K562 (cell line): ENCODE results near the gene KSR2. TPM values are rescaled to one million over a fixed set of nuclear protein-coding genes. Genes with fewer than 3 reads are reported as not detected.

Source experiments
- ATAC-seq: fragments of 200-7000 bp; cut with Tn5 transposase; 3 replicates; pipeline ENCODE4 v1.9.1; 2020; ENCODE audit warnings: moderate library complexity
- BruUV-seq: library from RNA; stranded (reverse); fragments of 400-500 nt; replicated peaks from 2 replicates; lab custom pipeline; 2021; lab: Mats Ljungman, UMichigan
- CTCF ChIA-PET: fragments of 300-600 bp; formaldehyde crosslinking; extraction: SDS; loops from one replicate; lab custom pipeline; 2021; ENCODE audit warnings: low intra/inter-chr PET ratio; lab: Yijun Ruan, JAX
- POLR2A ChIA-PET: fragments of 300-600, 350-650 bp; sonication (Branson Sonifier 250); formaldehyde crosslinking; extraction: SDS; loops from one replicate; lab custom pipeline; 2021; ENCODE audit warnings: antibody characterized with exemption, inconsistent platforms; lab: Yijun Ruan, JAX
- DNase-seq, 4 experiments: peaks; one replicate each; pipeline versions ENCODE4 v3.0.0 to v3.0.0-alpha.2; 2011 to 2018; ENCODE audit warnings: low spot score in 3 of 4, mixed read lengths in 3 of 4; ENCODE audit errors: extremely low read depth in 1 of 4
- FAIRE-seq: peaks from 2 replicates; lab custom pipeline; 2011; peaks lifted over from hg19 to GRCh38; lab: Jason Lieb, UNC
- H2AFZ ChIP-seq: 2 replicates; pipeline ENCODE4 v1.6.0; 2011; ENCODE audit warnings: low read depth, low read length, control low read depth, inconsistent platforms
- H3K27ac ChIP-seq: fragments of 200-600 bp; 3 replicates; pipeline ENCODE4 v1.8.0; 2011; ENCODE audit warnings: low read depth, mild to moderate bottlenecking, control low read depth, inconsistent platforms, low read length, moderate library complexity, mixed read lengths; ENCODE audit errors: extremely low read depth
- H3K27me3 ChIP-seq, 2 experiments: fragments of 300-600 bp in 1 of 2; 2 replicates in 1 of 2; 3 replicates in 1 of 2; pipeline versions ENCODE4 v1.6.0 to v1.8.0; 2011; ENCODE audit warnings: inconsistent platforms in 2 of 2, low read length in 2 of 2, mild to moderate bottlenecking in 1 of 2, mixed read lengths in 1 of 2, moderate library complexity in 1 of 2; ENCODE audit not compliant: control insufficient read depth in 2 of 2, insufficient read depth in 2 of 2
- H3K36me3 ChIP-seq: fragments of 300-600 bp; 3 replicates; pipeline ENCODE4 v1.8.0; 2011; ENCODE audit warnings: mild to moderate bottlenecking, low read length, inconsistent platforms; ENCODE audit not compliant: control insufficient read depth, insufficient read depth
- H3K4me1 ChIP-seq, 2 experiments: fragments of 200-600 bp in 1 of 2; replicated peaks in 1 of 2; 2 replicates in 1 of 2; 3 replicates in 1 of 2; pipeline versions ENCODE4 v1.5.1 to v1.8.0; 2011; ENCODE audit warnings: inconsistent platforms in 2 of 2, low read length in 2 of 2, mild to moderate bottlenecking in 1 of 2, mixed read lengths in 1 of 2, moderate library complexity in 1 of 2; ENCODE audit not compliant: control insufficient read depth in 2 of 2, insufficient read depth in 2 of 2
- H3K4me2 ChIP-seq: 2 replicates; pipeline ENCODE4 v1.6.1; 2011; ENCODE audit warnings: low read length, control low read depth, inconsistent platforms, mixed read lengths; ENCODE audit not compliant: insufficient read depth
- H3K4me3 ChIP-seq: fragments of 200-600 bp; sonication (generic), shearing (Covaris generic); 2 replicates; pipeline ENCODE4 v1.5.1; 2016; ENCODE audit warnings: control low read depth, inconsistent platforms
- H3K79me2 ChIP-seq: fragments of 200-600 bp; 3 replicates; pipeline ENCODE4 v1.8.0; 2011; ENCODE audit warnings: low read length, inconsistent platforms; ENCODE audit not compliant: control insufficient read depth, insufficient read depth
- H3K9ac ChIP-seq, 2 experiments: 2 replicates each; pipeline versions ENCODE4 v1.6.0 to v1.6.1; 2011; ENCODE audit warnings: low read depth in 2 of 2, low read length in 2 of 2, control low read depth in 1 of 2, inconsistent platforms in 1 of 2, mild to moderate bottlenecking in 1 of 2, mixed read lengths in 1 of 2; ENCODE audit not compliant: insufficient read depth in 1 of 2
- H3K9me1 ChIP-seq: one replicate; pipeline ENCODE4 v1.6.0; 2011; ENCODE audit warnings: inconsistent platforms, mild to moderate bottlenecking, low read length, moderate library complexity; ENCODE audit not compliant: control insufficient read depth, insufficient read depth
- H3K9me3 ChIP-seq: replicated peaks from 2 replicates; pipeline ENCODE4 v1.5.1; 2011; ENCODE audit warnings: low read depth, low read length, inconsistent platforms; ENCODE audit not compliant: control insufficient read depth, insufficient read depth
- H4K20me1 ChIP-seq: replicated peaks from 2 replicates; pipeline ENCODE4 v1.6.1; 2011; ENCODE audit warnings: low read length, inconsistent platforms, mixed read lengths; ENCODE audit not compliant: control insufficient read depth, insufficient read depth
- ARHGAP35 ChIP-seq: fragments of 450-650 bp; IDR thresholded peaks from 2 replicates; pipeline ENCODE4 v1.6.1; 2018; ENCODE audit not compliant: partially characterized antibody
- HCFC1 ChIP-seq: IDR thresholded peaks from 2 replicates; pipeline ENCODE4 v1.6.1; 2012; ENCODE audit warnings: low read depth, low read length, improper control_type of control experiment
- NONO ChIP-seq, 2 experiments: fragments of 200-400 bp in 1 of 2; fragments of 450-650 bp in 1 of 2; formaldehyde crosslinking in 1 of 2; IDR thresholded peaks; 2 replicates each; pipeline ENCODE4 v1.6.1; 2017; ENCODE audit warnings: low read depth in 2 of 2, mild to moderate bottlenecking in 2 of 2, moderate library complexity in 2 of 2, low read length in 1 of 2
- PYGO2 ChIP-seq: fragments of 450-650 bp; IDR thresholded peaks from 2 replicates; pipeline ENCODE4 v1.6.1; 2016; ENCODE audit warnings: mild to moderate bottlenecking, missing genetic modification characterization, moderate library complexity, missing compliant biosample characterization
- RBFOX2 ChIP-seq: fragments of 200-400 bp; formaldehyde crosslinking; IDR thresholded peaks from 2 replicates; pipeline ENCODE4 v1.6.1; 2017; ENCODE audit warnings: low read depth, mild to moderate bottlenecking, low read length, moderate library complexity
- SMARCB1 ChIP-seq: IDR thresholded peaks from 2 replicates; pipeline ENCODE4 v1.6.1; 2011; ENCODE audit warnings: improper control_type of control experiment, low read depth; ENCODE audit not compliant: insufficient read length
- TEAD4 ChIP-seq, 2 experiments: sonication (generic) in 1 of 2; formaldehyde crosslinking in 1 of 2; IDR thresholded peaks; 2 replicates each; pipeline versions ENCODE4 v1.6.1 to v1.8.0; 2012 to 2022; ENCODE audit warnings: borderline replicate concordance in 1 of 2, inconsistent platforms in 1 of 2, low read length in 1 of 2, mild to moderate bottlenecking in 1 of 2, missing genetic modification reagents in 1 of 2
- ZNF717 ChIP-seq: fragments of 250-450 bp; sonication (Bioruptor Pico); IDR thresholded peaks from 2 replicates; pipeline ENCODE4 v1.5.0; 2021
- WGBS: fragments of 100-300 bp; shearing (Covaris generic); methylation state at CpG from one replicate; pipeline ENCODE4 v1.1.6; 2016; ENCODE audit warnings: low coverage, mixed read lengths; ENCODE audit not compliant: insufficient coverage; ENCODE audit errors: missing lambda C conversion rate; 5-methylcytosine and 5-hydroxymethylcytosine counted together
- in situ Hi-C: fragments of 300-500 bp; cut with MboI; formaldehyde crosslinking; loops from 4 replicates; pipeline ENCODE4 v1.15.0; 2018; ENCODE audit warnings: inconsistent platforms, mixed read lengths
- intact Hi-C: fragments of 100-400 bp; cut with micrococcal nuclease; formaldehyde crosslinking; loops from 2 replicates; pipeline ENCODE4 v1.14.2; 2022
- polyA plus RNA-seq, 8 experiments: library from polyadenylated mRNA; depleted of rRNA in 4 of 8; stranded (reverse) in 5 of 8; unstranded in 3 of 8; fragments of >200 nt; fragmentation: Nextera tagmentation in 2 of 8; fragmentation: Illumina TruSeq in 1 of 8; extraction: Ambion mirVana in 2 of 8; extraction: Trizol in 1 of 8; gene quantifications; 2 replicates each; pipeline versions ENCODE4 v1.2.1 to v1.2.3, GENCODE V29; 2011 to 2014; ENCODE audit warnings: inconsistent platforms in 1 of 8, missing spikeins in 1 of 8
- total RNA-seq, 7 experiments: library from RNA; depleted of rRNA in 6 of 7; stranded (reverse); fragments of >200 nt in 6 of 7; fragmentation: Illumina TruSeq in 2 of 7; extraction: Trizol in 2 of 7; gene quantifications; 2 replicates each; pipeline versions ENCODE4 v1.2.1 to v1.2.3, GENCODE V29; 2011 to 2021; ENCODE audit warnings: low replicate concordance in 1 of 7
- TF ChIP-seq, protein P1 (sequence below): fragments of 250-450 bp; sonication (Bioruptor Pico); IDR thresholded peaks from 2 replicates; pipeline ENCODE4 v1.8.0; 2022; ENCODE audit warnings: inconsistent platforms, mild to moderate bottlenecking, moderate library complexity, borderline replicate concordance

Gene KSR2
- total and polyA plus RNA-seq, 9 of the 15 experiments (the other 6 are each of a cell fraction or from before 2014, with no cell fraction given), result not detected

DNA sequence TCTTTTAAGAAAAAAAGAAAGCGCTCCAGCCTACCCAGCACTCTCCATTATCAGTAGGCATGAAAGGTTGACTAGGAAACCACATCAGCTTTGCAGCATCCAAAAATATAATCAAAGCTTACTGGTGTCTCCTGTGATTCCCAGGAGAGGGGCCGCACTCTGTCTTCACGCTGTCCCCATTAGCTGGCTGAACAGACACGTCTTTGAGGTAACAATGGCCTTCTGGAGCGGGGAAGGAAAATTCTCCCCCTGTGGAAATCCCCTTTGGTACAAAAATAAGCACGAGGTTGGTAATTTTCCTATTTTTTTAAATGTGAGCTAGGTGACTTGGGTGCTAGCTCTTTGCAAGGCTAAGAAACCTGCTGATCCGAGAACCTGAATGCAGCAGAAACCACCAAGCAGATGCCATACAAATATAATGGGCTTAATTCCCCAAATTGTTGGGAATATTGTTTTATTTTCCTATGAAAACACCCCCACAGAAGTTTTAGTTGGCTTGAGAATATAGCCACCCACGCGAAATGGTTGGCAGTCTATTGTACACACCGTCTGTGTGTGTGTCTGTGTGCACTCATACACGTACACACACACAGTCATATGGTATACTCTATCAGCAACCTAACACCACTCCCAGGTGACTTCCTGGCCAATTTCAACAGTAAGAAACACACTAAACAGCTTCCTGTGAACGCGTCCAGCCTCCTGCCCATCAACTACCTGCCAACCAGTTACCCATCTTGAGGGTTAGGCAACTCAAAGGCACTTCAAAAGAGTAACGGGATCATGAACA, 71.2 kb downstream of the KSR2 start:
- in situ Hi-C loops (no loop called here), intact Hi-C loops (no loop called here)
- Histone ChIP-seq H3K9me1 (no peaks in the 10 kb centered on the region), H3K79me2 (no peaks in the 10 kb centered on the region), H3K27ac (no peak overlapping the region), H3K36me3 (no peaks in the 10 kb centered on the region), H3K4me2 (no peak overlapping the region), H3K9ac (no peak overlapping the region), H3K27me3 (peaks cover 0 to 4% of the 10 kb centered on the region in 2 experiments; a peak in 2 of 5 replicates), H3K4me3 (no peak overlapping the region), H3K4me1 (no peaks in the 10 kb centered on the region), H2AFZ (no peak overlapping the region)
- DNase-seq (no peak), FAIRE-seq (no peak), ATAC-seq (no peak)
- BruUV-seq, result no TSS peak
- no peak for TF ChIP-seq ZNF717 (CRISPR knock-in tag)
- TF ChIP-seq TEAD4 (IDR thresholded peaks at IDR 0.05; ENCODE audit: low read length), result no peak
- no peak for TF ChIP-seq TEAD4 (CRISPR knock-in tag; IDR thresholded peaks at IDR 0.05; ENCODE audit: borderline replicate concordance)
- TF ChIP-seq, protein P1, sequence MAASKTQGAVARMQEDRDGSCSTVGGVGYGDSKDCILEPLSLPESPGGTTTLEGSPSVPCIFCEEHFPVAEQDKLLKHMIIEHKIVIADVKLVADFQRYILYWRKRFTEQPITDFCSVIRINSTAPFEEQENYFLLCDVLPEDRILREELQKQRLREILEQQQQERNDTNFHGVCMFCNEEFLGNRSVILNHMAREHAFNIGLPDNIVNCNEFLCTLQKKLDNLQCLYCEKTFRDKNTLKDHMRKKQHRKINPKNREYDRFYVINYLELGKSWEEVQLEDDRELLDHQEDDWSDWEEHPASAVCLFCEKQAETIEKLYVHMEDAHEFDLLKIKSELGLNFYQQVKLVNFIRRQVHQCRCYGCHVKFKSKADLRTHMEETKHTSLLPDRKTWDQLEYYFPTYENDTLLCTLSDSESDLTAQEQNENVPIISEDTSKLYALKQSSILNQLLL (CRISPR knock-in tag), result no peak
- no peak for TF ChIP-seq HCFC1
- TF ChIP-seq RBFOX2, result no peak
- no peak for TF ChIP-seq NONO (IDR thresholded peaks at IDR 0.05; ENCODE audit: low read depth in 2 of 2, low read length in 1 of 2)
- TF ChIP-seq SMARCB1, result no peak
- no peak for TF ChIP-seq ARHGAP35
- no peak for TF ChIP-seq PYGO2
- TF ChIP-seq, all 486 proteins: peak for 0
- 2% methylated on average over 13 of the region's 14 CpGs for WGBS
- POLR2A ChIA-PET, result interaction anchor here (0.7 to 1.0 kb wide), 2 partner anchors 18 to 164 kb away, joined by 3 read pairs; no protein-coding TSS in a partner anchor
- Histone ChIP-seq H3K9me3 (no peaks in the 10 kb centered on the region), H4K20me1 (no peaks in the 10 kb centered on the region)
- CTCF ChIA-PET, result no interaction called here
